Ectodermal cell (in vitro differentiated cells): ENCODE measurements around the gene CTBP1.

Experiments
- H3K27ac ChIP-seq: 2 replicates; pipeline ENCODE4 v1.7.0; 2013; ENCODE audit warnings: mild to moderate bottlenecking, low read depth, low read length; ENCODE audit not compliant: insufficient read depth, poor library complexity, severe bottlenecking
- H3K27me3 ChIP-seq: 2 replicates; pipeline ENCODE4 v1.7.0; 2013; ENCODE audit warnings: mild to moderate bottlenecking, low read length; ENCODE audit not compliant: insufficient read depth, control insufficient read depth, poor library complexity, severe bottlenecking
- H3K36me3 ChIP-seq: one replicate; pipeline ENCODE4 v1.7.0; 2013; ENCODE audit warnings: low read length; ENCODE audit not compliant: control insufficient read depth, insufficient read depth
- H3K4me1 ChIP-seq: one replicate; pipeline ENCODE4 v1.7.0; 2013; ENCODE audit warnings: low read length; ENCODE audit not compliant: control insufficient read depth, insufficient read depth
- H3K4me3 ChIP-seq: 2 replicates; pipeline ENCODE4 v1.7.0; 2013; ENCODE audit warnings: low read depth, low read length, control low read depth; ENCODE audit not compliant: insufficient read depth
- H3K9me3 ChIP-seq: 2 replicates; pipeline ENCODE4 v1.7.0; 2013; ENCODE audit warnings: mild to moderate bottlenecking, low read length, moderate library complexity; ENCODE audit not compliant: control insufficient read depth
- WGBS, 2 experiments: methylation state at CpG; one replicate each; pipeline ENCODE4 v1.1.7; 2013; ENCODE audit warnings: missing lambda C conversion rate in 2 of 2; 5-methylcytosine and 5-hydroxymethylcytosine counted together

CTBP1 gene

GRCh38 chr4:1170976-1171310 lies 78.0 kb downstream of the CTBP1 start:
- Histone ChIP-seq H3K27ac (no peak overlapping the region), H3K9me3 (no peaks in the 10 kb centered on the region), H3K36me3 (no peaks in the 10 kb centered on the region), H3K27me3 (peaks cover 70% of the 10 kb centered on the region), H3K4me1 (peaks cover 5% of the 10 kb centered on the region), H3K4me3 (peak overlapping the region; percentile 10)
- 25 to 26% methylated on average over 42 of the region's 42 CpGs for WGBS, 2 experiments

- Histone ChIP-seq H3K27me3 (peaks cover 70% of the 10 kb centered on the region), H3K36me3 (no peaks in the 10 kb centered on the region), H3K4me3 (no peak overlapping the region), H3K9me3 (no peaks in the 10 kb centered on the region), H3K27ac (no peak overlapping the region), H3K4me1 (peaks cover 5% of the 10 kb centered on the region)
- WGBS, 2 experiments = 83 to 84% methylated on average over 37 of the region's 37 CpGs
Observed at GRCh38 chr4:1170156-1170975, 78.6 kb downstream of the CTBP1 start.

GRCh38 chr4:1169691-1170096 lies 79.2 kb downstream of the CTBP1 start:
- Histone ChIP-seq H3K27ac (no peak overlapping the region), H3K27me3 (peaks cover 70% of the 10 kb centered on the region)
- 79 to 81% methylated on average over 13 of the region's 13 CpGs for WGBS, 2 experiments

GRCh38 chr4:1169171-1169671 lies 79.7 kb downstream of the CTBP1 start:
- Histone ChIP-seq H3K4me1 (peaks cover 5% of the 10 kb centered on the region), H3K27me3 (peaks cover 70% of the 10 kb centered on the region), H3K36me3 (no peaks in the 10 kb centered on the region), H3K4me3 (no peak overlapping the region), H3K27ac (no peak overlapping the region), H3K9me3 (no peaks in the 10 kb centered on the region)
- WGBS, 2 experiments = 89 to 90% methylated on average over 17 of the region's 17 CpGs

More at GRCh38 chr4:1169691-1170096, 79.2 kb downstream of the CTBP1 start:
- Histone ChIP-seq H3K4me1 (peaks cover 5% of the 10 kb centered on the region), H3K4me3 (no peak overlapping the region), H3K36me3 (no peaks in the 10 kb centered on the region), H3K9me3 (no peaks in the 10 kb centered on the region)

GRCh38 chr4:1168191-1169101 lies 80.5 kb downstream of the CTBP1 start:
- Histone ChIP-seq H3K4me3 (peak overlapping the region; percentile 51), H3K9me3 (no peaks in the 10 kb centered on the region), H3K27me3 (peaks cover 62% of the 10 kb centered on the region), H3K4me1 (peaks cover 5% of the 10 kb centered on the region), H3K36me3 (no peaks in the 10 kb centered on the region), H3K27ac (no peak overlapping the region)
- WGBS, 2 experiments = 83 to 84% methylated on average over 21 of the region's 21 CpGs

GRCh38 chr4:1167244-1167949 lies 81.5 kb downstream of the CTBP1 start:
- peak overlapping the region; percentile 51 for H3K4me3 ChIP-seq
- no peak overlapping the region for H3K27ac ChIP-seq
- WGBS, 2 experiments = 3 to 4% methylated on average over 51 of the region's 51 CpGs
- H3K27me3 ChIP-seq = peaks cover 52% of the 10 kb centered on the region
- H3K36me3 ChIP-seq = no peaks in the 10 kb centered on the region
- H3K9me3 ChIP-seq = no peaks in the 10 kb centered on the region
- H3K4me1 ChIP-seq = peaks cover 5% of the 10 kb centered on the region

GRCh38 chr4:1166509-1167243 lies 82.3 kb downstream of the CTBP1 start:
- Histone ChIP-seq H3K4me3 (no peak overlapping the region), H3K4me1 (peaks cover 5% of the 10 kb centered on the region), H3K27me3 (peaks cover 45% of the 10 kb centered on the region), H3K36me3 (no peaks in the 10 kb centered on the region), H3K9me3 (no peaks in the 10 kb centered on the region), H3K27ac (no peak overlapping the region)
- WGBS, 2 experiments = 74 to 76% methylated on average over 24 of the region's 24 CpGs

- Histone ChIP-seq H3K4me1 (peaks cover 5% of the 10 kb centered on the region), H3K4me3 (no peak overlapping the region), H3K27me3 (peaks cover 36% of the 10 kb centered on the region), H3K36me3 (no peaks in the 10 kb centered on the region), H3K9me3 (no peaks in the 10 kb centered on the region), H3K27ac (no peak overlapping the region)
- 87 to 89% methylated on average over 13 of the region's 13 CpGs for WGBS, 2 experiments
Observed at GRCh38 chr4:1164956-1165545, 83.9 kb downstream of the CTBP1 start.

- WGBS, 2 experiments = 88 to 95% methylated on average over 5 of the region's 5 CpGs
- Histone ChIP-seq H3K9me3 (no peaks in the 10 kb centered on the region), H3K27me3 (peaks cover 30% of the 10 kb centered on the region), H3K27ac (no peak overlapping the region), H3K36me3 (no peaks in the 10 kb centered on the region), H3K4me1 (peaks cover 5% of the 10 kb centered on the region), H3K4me3 (no peak overlapping the region)
Observed at GRCh38 chr4:1164444-1164843, 84.5 kb downstream of the CTBP1 start.
